AG09319 (cell line): ENCODE data around the gene RHCE.
"Not testable (repeated sequence)": the region's sequence is repeated elsewhere in the genome, so short reads cannot be mapped to it uniquely, and the experiment has no call there.

Source experiments
- DNase-seq: peaks from one replicate; pipeline ENCODE4 v3.0.0-alpha.2; 2010; ENCODE audit warnings: low read depth; ENCODE audit errors: extremely low read depth
- CTCF ChIP-seq: IDR thresholded peaks from 2 replicates; pipeline ENCODE4 v1.5.1; 2011; ENCODE audit warnings: low read depth, mild to moderate bottlenecking, inconsistent platforms, low read length, moderate library complexity

The RHCE gene

GRCh38 chr1:25425098-25426085, 4.8 kb upstream of the RHCE start:
- no peak for DNase-seq
- no peak for TF ChIP-seq CTCF

GRCh38 chr1:25423206-25423605, 2.6 kb upstream of the RHCE start:
- DNase-seq: not testable (repeated sequence)

GRCh38 chr1:25419339-25419738, 1.3 kb downstream of the RHCE start:
- DNase-seq: not testable (repeated sequence)

- DNase-seq: not testable (repeated sequence)
These were observed 3.3 kb downstream of the RHCE start for GRCh38 chr1:25417280-25417679.

- DNase-seq: not testable (repeated sequence)
These were observed 6.0 kb downstream of the RHCE start for GRCh38 chr1:25414578-25414977.

GRCh38 chr1:25414157-25414556, 6.5 kb downstream of the RHCE start:
- not testable (repeated sequence) for DNase-seq

GRCh38 chr1:25412872-25413623, 7.6 kb downstream of the RHCE start:
- not testable (repeated sequence) for DNase-seq

- DNase-seq: not testable (repeated sequence)
These were observed 10.8 kb downstream of the RHCE start for GRCh38 chr1:25409641-25410427.

GRCh38 chr1:25405731-25406305, 14.8 kb downstream of the RHCE start:
- DNase-seq: not testable (repeated sequence)

- not testable (repeated sequence) for DNase-seq
- TF ChIP-seq CTCF: peak; percentile 14
These were observed 17.4 kb downstream of the RHCE start for GRCh38 chr1:25402947-25403803.

- not testable (repeated sequence) for DNase-seq
These were observed 22.5 kb downstream of the RHCE start for GRCh38 chr1:25398079-25398478.

GRCh38 chr1:25397549-25397948, 23.1 kb downstream of the RHCE start:
- not testable (repeated sequence) for DNase-seq
